BLaER1 treated with 17β-estradiol and CSF1 and Interleukin-3, amounts not matched to agents 10 nM and 100 nM (cell line): Measurements from ENCODE around the gene BABAM2.

ENCODE experiments used
- H3K27ac ChIP-seq, 11 experiments: shearing (Covaris generic); formaldehyde crosslinking; 2 replicates each; pipeline ENCODE4 v1.8.1; 2022
- H3K27me3 ChIP-seq, 11 experiments: shearing (Covaris generic); formaldehyde crosslinking; 2 replicates each; pipeline ENCODE4 v1.8.1; 2022
- H3K36me3 ChIP-seq, 11 experiments: shearing (Covaris generic); formaldehyde crosslinking; 2 replicates each; pipeline ENCODE4 v1.8.1; 2022
- H3K4me1 ChIP-seq, 10 experiments: shearing (Covaris generic); formaldehyde crosslinking; 2 replicates each; pipeline ENCODE4 v1.8.1; 2022
- H3K4me2 ChIP-seq, 11 experiments: shearing (Covaris generic); formaldehyde crosslinking; 2 replicates each; pipeline ENCODE4 v1.8.1; 2022
- H3K4me3 ChIP-seq, 10 experiments: shearing (Covaris generic); formaldehyde crosslinking; 2 replicates each; pipeline ENCODE4 v1.8.1; 2022
- H3K9ac ChIP-seq, 11 experiments: shearing (Covaris generic); formaldehyde crosslinking; 2 replicates each; pipeline ENCODE4 v1.8.1; 2022
- H3K9me3 ChIP-seq, 11 experiments: shearing (Covaris generic); formaldehyde crosslinking; replicated peaks in 1 of 11; 2 replicates each; pipeline ENCODE4 v1.8.1; 2022
- H4K20me1 ChIP-seq, 11 experiments: shearing (Covaris generic); formaldehyde crosslinking; 2 replicates each; pipeline ENCODE4 v1.8.1; 2022
- Cebpa-rat ChIP-seq, 11 experiments: shearing (Covaris generic); IDR thresholded peaks; 2 replicates each; pipeline ENCODE4 v1.8.1; 2022

BABAM2 gene

GRCh38 chr2:28129955-28130695 lies 239.6 kb downstream of the BABAM2 start:
- Histone ChIP-seq H3K27me3 (no peaks in the 10 kb centered on the region), H3K4me2 (peak overlapping the region; percentile 6 to 77 (median 58); a peak in 21 of 22 replicates)
- TF ChIP-seq Cebpa-rat (IDR thresholded peaks at IDR 0.05), result no peak

GRCh38 chr2:28133778-28134177 lies 243.2 kb downstream of the BABAM2 start:
- no peak for TF ChIP-seq Cebpa-rat (IDR thresholded peaks at IDR 0.05)
- Histone ChIP-seq H3K4me2 (peak overlapping the region in 3 of 11 experiments; percentile 43 to 70 (median 47); a peak in 3 of 22 replicates), H3K27me3 (no peaks in the 10 kb centered on the region), H3K4me1 (peaks cover 37 to 58% (median 45%) of the 10 kb centered on the region in 10 experiments), H3K27ac (no peak overlapping the region), H3K36me3 (peaks cover 0 to 25% (median 5%) of the 10 kb centered on the region in 11 experiments; a peak in 7 of 22 replicates), H3K4me3 (no peak overlapping the region), H3K9me3 (0 out of 22 replicates have a peak, but pooled peaks cover 0 to 5% (median 0%) of the 10 kb centered on the region in 11 experiments), H4K20me1 (no peaks in the 10 kb centered on the region), H3K9ac (no peak overlapping the region)

More at GRCh38 chr2:28129955-28130695, 239.6 kb downstream of the BABAM2 start:
- Histone ChIP-seq H3K9ac (peak overlapping the region in 1 of 11 experiments; percentile 34; a peak in 3 of 22 replicates), H3K36me3 (peaks cover 0 to 33% (median 5%) of the 10 kb centered on the region in 11 experiments; a peak in 9 of 22 replicates), H3K4me1 (peaks cover 15 to 38% (median 24%) of the 10 kb centered on the region in 10 experiments), H3K27ac (peak overlapping the region in 8 of 11 experiments; percentile 1 to 49 (median 40); a peak in 12 of 22 replicates), H3K4me3 (no peak overlapping the region), H3K9me3 (peaks cover 7 to 15% (median 9%) of the 10 kb centered on the region in 11 experiments; a peak in 16 of 22 replicates), H4K20me1 (no peaks in the 10 kb centered on the region)

DNA sequence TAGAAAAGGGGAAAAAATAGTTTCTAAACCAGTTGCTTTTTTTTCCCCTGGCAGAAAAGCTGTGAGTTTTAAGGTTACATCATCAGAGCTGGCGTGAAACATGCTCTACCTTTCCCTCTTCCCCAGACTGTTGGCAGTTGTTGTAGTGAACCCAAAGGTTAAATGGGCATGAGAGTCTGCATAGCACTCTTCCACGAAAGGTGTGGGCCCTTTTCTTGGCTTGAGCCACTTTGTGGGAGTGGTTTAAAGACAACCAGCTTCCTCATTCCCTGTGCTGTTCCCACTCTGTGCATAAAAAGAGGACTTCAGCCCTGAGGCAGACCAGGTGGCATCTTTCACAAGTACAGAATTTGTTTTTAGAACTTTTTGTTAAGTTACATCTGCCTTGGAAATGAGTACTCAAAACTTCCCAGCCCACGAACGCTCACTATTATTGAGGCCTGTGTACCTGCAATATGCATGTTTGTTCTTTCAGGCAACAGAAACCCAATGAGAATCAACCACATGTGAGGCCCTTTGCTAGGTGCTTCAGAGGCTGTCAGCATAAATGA lies 243.8 kb downstream of the BABAM2 start:
- no peak for TF ChIP-seq Cebpa-rat (IDR thresholded peaks at IDR 0.05)
- Histone ChIP-seq H4K20me1 (no peaks in the 10 kb centered on the region), H3K36me3 (peaks cover 0 to 30% (median 5%) of the 10 kb centered on the region in 11 experiments; a peak in 8 of 22 replicates), H3K4me1 (peaks cover 36 to 52% (median 45%) of the 10 kb centered on the region in 10 experiments), H3K4me2 (peak overlapping the region in 5 of 11 experiments; percentile 18 to 70 (median 47); a peak in 10 of 22 replicates), H3K9ac (no peak overlapping the region), H3K9me3 (0 out of 22 replicates have a peak, but pooled peaks cover 0 to 5% (median 0%) of the 10 kb centered on the region in 11 experiments), H3K27me3 (no peaks in the 10 kb centered on the region), H3K27ac (no peak overlapping the region), H3K4me3 (no peak overlapping the region)

DNA sequence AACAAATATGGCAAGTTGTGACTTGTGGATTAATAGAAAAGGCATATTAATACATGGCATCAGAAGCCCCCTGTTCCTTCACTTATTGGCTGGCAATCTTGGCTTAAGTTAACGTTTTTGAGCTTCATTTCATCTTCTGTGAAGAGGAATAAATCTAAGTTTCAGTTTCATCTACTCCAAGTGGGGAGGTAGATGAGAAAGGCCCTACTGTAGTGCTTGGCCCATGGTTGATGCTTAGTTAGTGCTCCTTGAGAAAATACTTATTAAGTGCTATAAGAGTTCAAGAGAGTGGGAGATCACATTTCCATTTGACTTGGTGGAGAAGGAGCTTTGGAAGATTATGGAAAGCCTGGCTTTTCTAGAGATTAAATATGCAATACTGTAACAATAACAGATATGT lies 244.3 kb downstream of the BABAM2 start:
- Histone ChIP-seq H4K20me1 (no peaks in the 10 kb centered on the region), H3K36me3 (peaks cover 0 to 35% (median 5%) of the 10 kb centered on the region in 11 experiments; a peak in 8 of 22 replicates), H3K27ac (no peak overlapping the region), H3K9ac (no peak overlapping the region), H3K27me3 (no peaks in the 10 kb centered on the region), H3K4me2 (peak overlapping the region in 6 of 11 experiments; percentile 18 to 70 (median 47); a peak in 11 of 22 replicates), H3K4me1 (peaks cover 31 to 47% (median 39%) of the 10 kb centered on the region in 10 experiments), H3K4me3 (no peak overlapping the region), H3K9me3 (0 out of 22 replicates have a peak, but pooled peaks cover 0 to 5% (median 0%) of the 10 kb centered on the region in 11 experiments)
- no peak for TF ChIP-seq Cebpa-rat (IDR thresholded peaks at IDR 0.05)

GRCh38 chr2:28135324-28135723 lies 244.8 kb downstream of the BABAM2 start:
- H3K4me2 ChIP-seq, result peak overlapping the region; percentile 23 to 70 (median 47)
- H3K27ac ChIP-seq, result peak overlapping the region in 1 of 11 experiments; percentile 10; a peak in 1 of 22 replicates
- no peaks in the 10 kb centered on the region for H3K27me3 ChIP-seq
- H3K9ac ChIP-seq, result no peak overlapping the region
- peaks cover 26 to 42% (median 35%) of the 10 kb centered on the region in 10 experiments for H3K4me1 ChIP-seq
- H4K20me1 ChIP-seq, result no peaks in the 10 kb centered on the region
- no peak for TF ChIP-seq Cebpa-rat (IDR thresholded peaks at IDR 0.05)
- H3K9me3 ChIP-seq, result 0 out of 22 replicates have a peak, but pooled peaks cover 0 to 5% (median 0%) of the 10 kb centered on the region in 11 experiments
- H3K4me3 ChIP-seq, result no peak overlapping the region
- H3K36me3 ChIP-seq, result peaks cover 0 to 39% (median 5%) of the 10 kb centered on the region in 11 experiments; a peak in 8 of 22 replicates

- TF ChIP-seq Cebpa-rat (IDR thresholded peaks at IDR 0.05), result no peak
- H3K4me2 ChIP-seq, result peak overlapping the region; percentile 23 to 70 (median 47)
Observed at GRCh38 chr2:28135799-28136198, 245.3 kb downstream of the BABAM2 start.

DNA sequence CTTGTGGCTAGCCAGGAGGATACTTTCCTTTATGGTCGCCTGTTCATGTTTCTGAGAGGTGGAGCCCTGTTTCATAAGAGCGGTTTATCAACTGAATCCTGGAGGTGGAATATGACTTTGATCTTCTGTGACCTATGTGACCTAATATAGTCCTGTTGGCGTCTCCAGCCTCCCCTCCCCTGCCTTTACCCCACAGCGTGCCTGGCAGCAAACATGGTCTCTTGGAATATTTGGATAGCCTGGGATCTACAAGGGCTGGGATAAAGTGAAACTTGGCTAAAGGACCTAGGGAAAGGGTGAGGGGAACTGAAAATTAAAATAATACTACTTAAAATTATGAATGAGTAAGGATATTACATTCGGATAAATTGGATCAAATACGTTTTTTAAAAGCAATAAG lies 246.0 kb downstream of the BABAM2 start:
- H3K4me2 ChIP-seq, result peak overlapping the region in 10 of 11 experiments; percentile 23 to 70 (median 46); a peak in 8 of 22 replicates
- H3K9me3 ChIP-seq, result 0 out of 22 replicates have a peak, but pooled peaks cover 0 to 5% (median 0%) of the 10 kb centered on the region in 11 experiments
- H3K4me3 ChIP-seq, result no peak overlapping the region
- TF ChIP-seq Cebpa-rat (IDR thresholded peaks at IDR 0.05), result no peak
- no peaks in the 10 kb centered on the region for H3K27me3 ChIP-seq
- peaks cover 21 to 39% (median 30%) of the 10 kb centered on the region in 10 experiments for H3K4me1 ChIP-seq
- H3K27ac ChIP-seq, result peak overlapping the region in 1 of 11 experiments; percentile 10; a peak in 1 of 22 replicates
- H3K9ac ChIP-seq, result no peak overlapping the region
- no peaks in the 10 kb centered on the region for H4K20me1 ChIP-seq
- peaks cover 0 to 36% (median 5%) of the 10 kb centered on the region in 11 experiments; a peak in 8 of 22 replicates for H3K36me3 ChIP-seq

More at GRCh38 chr2:28135799-28136198, 245.3 kb downstream of the BABAM2 start:
- Histone ChIP-seq H3K9ac (no peak overlapping the region), H3K27me3 (no peaks in the 10 kb centered on the region), H3K36me3 (peaks cover 0 to 39% (median 5%) of the 10 kb centered on the region in 11 experiments; a peak in 8 of 22 replicates), H3K9me3 (0 out of 22 replicates have a peak, but pooled peaks cover 0 to 5% (median 0%) of the 10 kb centered on the region in 11 experiments), H3K4me1 (peaks cover 21 to 39% (median 30%) of the 10 kb centered on the region in 10 experiments), H3K4me3 (no peak overlapping the region), H3K27ac (peak overlapping the region in 4 of 11 experiments; percentile 3 to 22 (median 10); a peak in 2 of 22 replicates), H4K20me1 (no peaks in the 10 kb centered on the region)

DNA sequence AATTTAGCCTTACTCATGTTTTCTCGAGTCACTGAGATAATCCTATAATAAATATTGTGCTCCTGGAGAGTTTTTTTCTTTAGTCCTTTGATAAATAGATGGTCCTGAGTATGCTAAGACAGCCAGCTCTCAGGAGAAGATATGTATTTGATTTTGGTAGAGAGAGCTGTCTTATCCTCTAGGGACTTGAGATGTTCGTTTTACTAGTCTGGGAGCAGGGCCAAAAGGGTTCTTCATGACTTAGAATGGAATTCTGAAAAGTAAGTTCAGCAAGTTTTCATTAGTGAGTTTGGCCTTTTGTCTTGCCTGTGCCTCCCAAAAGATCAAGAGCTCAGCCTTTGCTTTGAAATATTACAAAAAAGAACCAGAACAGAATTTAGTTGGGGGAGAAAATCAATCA lies 246.7 kb downstream of the BABAM2 start:
- Histone ChIP-seq H3K27me3 (no peaks in the 10 kb centered on the region), H3K36me3 (peaks cover 0 to 30% (median 4%) of the 10 kb centered on the region in 11 experiments; a peak in 8 of 22 replicates), H3K9ac (no peak overlapping the region), H3K27ac (peak overlapping the region in 1 of 11 experiments; percentile 10; a peak in 2 of 22 replicates), H4K20me1 (no peaks in the 10 kb centered on the region), H3K4me2 (peak overlapping the region in 9 of 11 experiments; percentile 3 to 41 (median 14); a peak in 8 of 22 replicates), H3K4me1 (peaks cover 21 to 39% (median 30%) of the 10 kb centered on the region in 10 experiments), H3K9me3 (0 out of 22 replicates have a peak, but pooled peaks cover 0 to 3% (median 0%) of the 10 kb centered on the region in 11 experiments), H3K4me3 (no peak overlapping the region)
- no peak for TF ChIP-seq Cebpa-rat (IDR thresholded peaks at IDR 0.05)
